ENCODE data around the gene OR8K1. TPM values are rescaled to one million over a fixed set of nuclear protein-coding genes. Genes with fewer than 3 reads are reported as not detected.

OR8K1 gene
- total RNA-seq, 2 experiments from 2014 or later: not detected

- Mint-ChIP-seq H3K27ac (no peak within 1 kb of the TSS), H3K36me3 (ENCODE audit: low read depth) (no peaks in the 10 kb centered on the region), H3K4me3 (no peak within 1 kb of the TSS), H3K27me3 (no peaks in the 10 kb centered on the region), H3K4me1 (ENCODE audit: low read depth) (no peaks in the 10 kb centered on the region), H3K9me3 (peaks cover 13% of the 10 kb centered on the region)
- no peaks in the 10 kb centered on the region for H3K27me3 ChIP-seq (ENCODE audit: control insufficient read depth in 1 of 2, insufficient read depth in 2 of 2, low read length in 2 of 2)
- TF ChIP-seq CTCF (IDR thresholded peaks at IDR 0.05): no peak
- ATAC-seq (ENCODE audit: poor library complexity) (no peak), DNase-seq (no peak)
- H3K4me3 ChIP-seq (ENCODE audit: low read length): no peak within 1 kb of the TSS
- H3K9me3 ChIP-seq (ENCODE audit: control insufficient read depth in 1 of 2, insufficient read depth in 1 of 2, low read length in 2 of 2): peaks cover 0 to 5% of the 10 kb centered on the region in 2 experiments
- intact Hi-C loops (cut with DNase I, micrococcal nuclease): no loop called here
- no peak within 1 kb of the TSS for H3K27ac ChIP-seq (ENCODE audit: low read depth in 1 of 2, low read length in 2 of 2)
- no peaks in the 10 kb centered on the region for H3K36me3 ChIP-seq (ENCODE audit: insufficient read depth, low read length)
- H3K4me1 ChIP-seq (ENCODE audit: insufficient read depth, low read length): no peaks in the 10 kb centered on the region
- POLR2A ChIA-PET: no interaction called here
- CTCF ChIA-PET: no interaction called here
Observed at GRCh38 chr11:56314844-56315243, 31.0 kb upstream of the OR8K1 start, which contains the start of gene OR8K3. TSS of gene OR8K3 (plus strand) at chr11:56315144. CDS start at chr11:56318307, 3,163 bp downstream.

- intact Hi-C loops (cut with DNase I, micrococcal nuclease): no loop called here
- Histone ChIP-seq H3K36me3 (ENCODE audit: insufficient read depth, low read length) (no peaks in the 10 kb centered on the region), H3K27me3 (ENCODE audit: control insufficient read depth in 1 of 2, insufficient read depth in 2 of 2, low read length in 2 of 2) (no peaks in the 10 kb centered on the region), H3K4me3 (ENCODE audit: low read length) (no peak overlapping the region), H3K27ac (ENCODE audit: low read depth in 1 of 2, low read length in 2 of 2) (no peak overlapping the region), H3K9me3 (ENCODE audit: control insufficient read depth in 1 of 2, insufficient read depth in 1 of 2, low read length in 2 of 2) (peaks cover 0 to 17% of the 10 kb centered on the region in 2 experiments), H3K4me1 (ENCODE audit: insufficient read depth, low read length) (no peaks in the 10 kb centered on the region)
- no peak overlapping the region for H3K27ac Mint-ChIP-seq
- no peaks in the 10 kb centered on the region for H3K27me3 Mint-ChIP-seq
- H3K4me3 Mint-ChIP-seq: no peak overlapping the region
- no peaks in the 10 kb centered on the region for H3K36me3 Mint-ChIP-seq (ENCODE audit: low read depth)
- TF ChIP-seq CTCF (IDR thresholded peaks at IDR 0.05): no peak
- POLR2A ChIA-PET: no interaction called here
- peaks cover 6% of the 10 kb centered on the region for H3K9me3 Mint-ChIP-seq
- ATAC-seq (ENCODE audit: poor library complexity) (no peak), DNase-seq (peak in 1 of 14 experiments; percentile 10)
- CTCF ChIA-PET: no interaction called here
- H3K4me1 Mint-ChIP-seq (ENCODE audit: low read depth): no peaks in the 10 kb centered on the region
Observed at GRCh38 chr11:56331861-56332491, 13.9 kb upstream of the OR8K1 start.

- Histone ChIP-seq H3K27ac (ENCODE audit: low read depth in 1 of 2, low read length in 2 of 2) (no peak overlapping the region), H3K27me3 (ENCODE audit: control insufficient read depth in 1 of 2, insufficient read depth in 2 of 2, low read length in 2 of 2) (no peaks in the 10 kb centered on the region), H3K4me3 (ENCODE audit: low read length) (no peak overlapping the region), H3K4me1 (ENCODE audit: insufficient read depth, low read length) (no peaks in the 10 kb centered on the region), H3K9me3 (ENCODE audit: control insufficient read depth in 1 of 2, insufficient read depth in 1 of 2, low read length in 2 of 2) (peaks cover 0 to 13% of the 10 kb centered on the region in 2 experiments), H3K36me3 (ENCODE audit: insufficient read depth, low read length) (no peaks in the 10 kb centered on the region)
- ChIA-PET CTCF (no interaction called here), POLR2A (no interaction called here)
- TF ChIP-seq CTCF (IDR thresholded peaks at IDR 0.05): no peak
- no peak for ATAC-seq (ENCODE audit: poor library complexity)
- Mint-ChIP-seq H3K27ac (no peak overlapping the region), H3K27me3 (no peaks in the 10 kb centered on the region), H3K4me1 (ENCODE audit: low read depth) (no peaks in the 10 kb centered on the region), H3K36me3 (ENCODE audit: low read depth) (no peaks in the 10 kb centered on the region), H3K9me3 (peaks cover 6% of the 10 kb centered on the region), H3K4me3 (no peak overlapping the region)
- intact Hi-C loops (cut with DNase I, micrococcal nuclease): no loop called here
- DNase-seq: no peak
Observed at GRCh38 chr11:56333156-56333555, 12.7 kb upstream of the OR8K1 start.

All from CD4-positive, alpha-beta T cell (primary cell).